ENCODE data around the gene SCAMP3.
"Not testable (repeated sequence)": the region's sequence is repeated elsewhere in the genome, so short reads cannot be mapped to it uniquely, and the experiment has no call there.

The SCAMP3 gene

DNA sequence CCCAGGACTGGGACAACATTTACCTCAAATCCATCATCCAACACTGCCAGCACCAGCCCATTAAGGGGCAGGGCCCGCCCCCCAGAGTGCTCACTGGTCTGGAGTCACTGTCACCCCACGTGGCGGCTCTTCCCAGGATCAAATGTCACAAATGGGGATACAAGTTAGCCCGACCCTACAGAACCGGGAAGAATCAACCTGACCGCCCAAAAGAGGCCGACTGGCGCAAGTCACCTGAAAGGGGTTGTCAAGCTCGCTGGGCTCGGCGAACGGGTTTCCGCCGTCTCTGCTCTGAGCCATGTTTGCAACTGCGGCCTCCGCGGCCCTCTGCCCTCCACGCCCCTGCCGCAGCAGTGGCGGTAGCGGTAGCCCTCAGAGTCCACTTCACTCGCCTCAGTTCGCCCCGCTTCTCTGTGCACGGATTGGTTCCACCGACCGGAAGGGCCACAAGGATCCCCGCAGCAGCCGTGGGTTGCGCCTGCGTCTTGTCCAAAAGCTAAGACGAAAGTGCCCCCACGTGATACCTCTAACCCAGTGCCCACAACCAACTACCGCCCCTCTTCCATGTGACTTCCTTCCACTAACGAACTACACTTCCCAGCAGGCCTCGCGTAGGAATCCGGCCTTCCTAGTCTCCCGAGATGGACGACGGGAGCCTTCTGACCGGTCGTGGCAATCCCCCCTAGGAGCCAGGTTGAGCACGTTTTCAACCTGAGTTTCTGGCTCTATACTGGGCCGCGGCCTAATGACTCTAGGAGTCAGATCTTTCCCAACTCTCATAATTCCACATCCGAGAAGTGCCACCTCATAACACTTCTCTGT, at the start of gene SCAMP3:
Gene SCAMP3, minus strand, starts transcription at position 509 of the 822 bp plus-strand sequence. Its CDS starts 209 bp downstream, at position 300.
- DNase-seq (ENCODE audit: low read depth), result peak; percentile 79

DNA sequence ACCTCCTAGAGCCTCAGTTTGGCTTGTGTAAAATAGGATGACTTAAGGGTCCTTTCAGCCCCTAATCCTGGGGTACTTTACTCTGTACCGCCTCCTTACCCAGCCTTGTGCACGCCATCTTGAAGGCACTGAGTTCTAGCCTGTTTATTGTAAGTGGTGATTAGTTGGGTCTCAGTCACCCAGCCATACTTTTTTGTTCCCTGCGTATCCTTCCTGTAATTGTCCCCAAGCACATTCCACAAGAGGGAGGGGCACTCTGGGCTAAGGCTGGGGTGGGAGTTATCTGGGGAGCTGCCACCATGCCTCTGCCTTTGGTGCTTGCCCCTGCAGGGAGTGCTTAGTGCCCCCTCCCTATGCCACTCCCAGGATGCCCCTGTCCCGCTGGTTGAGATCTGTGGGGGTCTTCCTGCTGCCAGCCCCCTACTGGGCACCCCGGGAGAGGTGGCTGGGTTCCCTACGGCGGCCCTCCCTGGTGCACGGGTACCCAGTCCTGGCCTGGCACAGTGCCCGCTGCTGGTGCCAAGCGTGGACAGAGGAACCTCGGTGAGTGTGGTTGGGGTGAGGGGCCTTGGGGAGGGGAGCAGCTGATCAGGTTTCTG, 47.4 kb upstream of the SCAMP3 start:
- no peak for DNase-seq (ENCODE audit: low read depth)

DNA sequence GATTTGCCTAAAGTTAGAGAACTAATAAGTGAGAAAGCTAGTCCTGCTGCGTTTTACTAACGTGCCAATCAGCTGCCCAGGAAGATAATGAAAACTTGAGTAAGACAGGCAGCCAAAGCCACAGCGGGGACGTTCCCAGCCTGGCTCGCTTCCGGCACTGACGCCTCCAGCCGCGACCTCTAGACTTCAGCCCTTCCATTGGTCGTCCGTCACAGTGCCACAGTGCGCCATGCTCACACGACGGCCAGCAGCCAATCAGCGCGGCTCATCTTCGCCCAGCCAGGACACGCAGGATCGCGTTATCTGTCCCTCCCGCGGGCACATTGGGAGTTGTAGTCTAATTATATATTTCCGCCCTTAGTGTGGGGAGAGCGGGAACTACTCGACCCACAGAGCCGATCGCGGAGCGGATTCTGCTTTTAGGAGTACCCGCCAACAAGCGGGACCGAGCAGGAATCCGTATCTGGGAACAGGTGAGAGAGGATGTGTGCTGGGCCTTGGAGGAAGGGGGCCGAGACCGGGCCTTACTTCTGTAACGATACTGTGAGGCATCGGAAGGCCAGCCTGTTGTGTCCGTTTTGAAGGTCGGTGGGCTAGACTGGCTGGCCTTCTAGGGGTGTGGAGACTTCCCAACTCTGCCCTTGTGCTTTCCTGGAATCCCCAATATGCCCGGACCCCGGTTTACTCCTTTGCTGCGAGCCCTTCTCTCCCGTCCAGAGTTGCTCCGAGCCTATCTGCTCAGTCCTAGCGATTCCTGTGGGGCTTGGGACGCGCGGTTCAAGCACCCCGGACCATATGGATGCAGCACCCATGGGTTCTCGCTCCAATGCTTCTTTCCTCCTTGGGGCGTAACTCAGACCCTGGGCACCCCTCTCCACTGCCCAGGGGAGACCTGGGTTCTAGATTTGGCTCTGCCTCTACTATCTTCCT, 46.6 kb upstream of the SCAMP3 start, which contains the start of gene FDPS:
Gene FDPS, plus strand, starts transcription at position 374 of the 930 bp plus-strand sequence. CDS start 924 bp downstream, outside the sequence.
- DNase-seq (ENCODE audit: low read depth), result peak; percentile 91

DNA sequence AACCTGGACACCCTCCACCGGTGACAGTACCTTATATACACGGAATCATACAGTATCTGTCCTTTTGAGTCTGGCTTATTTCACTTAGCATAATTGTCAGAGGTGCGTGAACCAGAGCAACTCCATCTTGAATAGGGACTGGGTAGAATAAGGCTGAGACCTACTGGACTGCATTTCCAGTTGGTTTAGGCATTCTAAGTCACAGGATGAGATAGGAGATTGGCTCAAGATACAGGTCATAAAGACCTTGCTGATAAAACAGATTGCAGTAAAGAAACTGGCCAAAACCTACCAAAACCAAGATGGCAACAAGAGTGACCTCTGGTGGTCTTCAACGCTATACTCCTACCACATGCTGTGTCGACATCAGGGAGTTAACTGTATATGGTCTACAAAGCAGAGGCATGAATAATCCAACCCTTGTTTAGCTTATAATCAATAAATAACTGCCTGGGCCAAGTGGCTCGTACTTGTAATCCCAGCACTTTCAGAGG, 45.1 kb upstream of the SCAMP3 start:
- DNase-seq (ENCODE audit: low read depth), result no peak

DNA sequence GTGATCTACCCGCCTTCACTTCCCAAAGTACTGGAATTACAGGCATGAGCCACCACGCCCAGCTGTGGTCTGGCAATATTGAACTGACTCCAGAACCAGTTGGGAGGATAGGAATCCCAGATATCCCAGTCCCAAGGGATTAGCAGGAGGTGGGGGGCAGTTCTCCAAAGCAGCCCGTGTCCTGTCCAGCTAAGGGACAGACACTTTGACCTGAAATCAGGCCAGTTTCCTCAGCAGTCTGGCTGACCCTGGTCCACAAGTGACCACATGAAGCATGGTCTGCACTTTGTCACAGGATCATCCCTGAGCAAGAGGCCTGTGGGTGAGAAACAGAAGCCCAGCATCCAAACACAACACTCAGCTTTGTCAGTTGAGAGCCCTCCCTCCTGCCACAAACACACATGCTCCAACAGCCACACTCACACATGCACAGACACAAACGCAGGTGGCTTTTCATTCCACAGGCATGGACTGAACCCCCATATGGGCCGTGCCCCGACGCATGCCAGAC, 43.8 kb upstream of the SCAMP3 start:
- DNase-seq (ENCODE audit: low read depth), result no peak

DNA sequence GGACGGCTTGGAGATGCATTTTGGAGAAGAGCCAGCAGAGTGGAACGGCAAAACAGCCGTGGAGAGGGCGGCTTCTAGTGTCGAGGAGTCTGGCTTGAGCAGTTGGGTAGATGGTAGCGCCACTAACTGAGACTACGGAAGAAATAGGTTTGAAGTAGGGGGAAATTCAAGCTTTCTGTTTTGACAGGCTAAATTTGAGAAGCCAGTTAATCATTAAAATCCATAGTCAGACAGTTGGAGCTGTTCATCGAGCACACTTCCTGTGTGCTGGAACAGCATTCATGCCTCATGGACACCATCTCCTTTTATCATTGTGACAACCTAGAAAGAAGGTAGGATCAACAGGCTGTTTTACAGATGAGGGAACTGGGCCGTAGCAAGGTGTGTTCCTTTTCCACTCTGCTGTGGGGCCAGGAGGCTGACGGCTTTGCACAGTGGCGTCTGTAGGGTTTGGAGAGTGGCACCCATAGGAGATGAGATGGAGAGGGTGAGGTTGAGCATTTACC, 42.5 kb upstream of the SCAMP3 start:
- DNase-seq (ENCODE audit: low read depth), result no peak

DNA sequence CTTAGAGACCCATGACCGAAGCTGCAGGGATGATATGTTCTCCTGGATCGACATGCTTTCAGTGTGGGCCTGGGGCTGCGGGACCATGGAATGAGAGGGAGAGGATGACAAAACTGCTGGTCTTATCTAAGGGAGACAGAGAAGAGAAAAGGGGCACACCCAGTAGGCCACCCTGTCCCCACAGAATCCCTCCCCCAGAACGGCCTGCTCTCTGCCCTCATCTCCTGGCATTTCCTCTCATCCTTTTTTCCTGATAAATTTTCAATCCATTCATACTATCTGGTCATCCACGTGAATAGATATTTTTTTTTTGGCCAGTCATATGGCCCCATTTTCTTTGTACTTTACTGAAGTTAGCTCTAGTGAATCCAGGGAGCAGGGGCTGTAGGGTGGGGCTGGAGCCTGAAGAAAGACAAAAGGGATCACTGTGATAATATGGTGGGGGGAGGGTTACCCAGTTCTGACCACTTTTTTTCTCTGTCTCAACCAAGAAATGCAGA, 39.2 kb upstream of the SCAMP3 start, which contains the start of gene PKLR:
Gene PKLR, minus strand, starts transcription at position 97 of the 500 bp plus-strand sequence. Its CDS starts 43 bp downstream, at position 54.
- no peak for DNase-seq (ENCODE audit: low read depth)

DNA sequence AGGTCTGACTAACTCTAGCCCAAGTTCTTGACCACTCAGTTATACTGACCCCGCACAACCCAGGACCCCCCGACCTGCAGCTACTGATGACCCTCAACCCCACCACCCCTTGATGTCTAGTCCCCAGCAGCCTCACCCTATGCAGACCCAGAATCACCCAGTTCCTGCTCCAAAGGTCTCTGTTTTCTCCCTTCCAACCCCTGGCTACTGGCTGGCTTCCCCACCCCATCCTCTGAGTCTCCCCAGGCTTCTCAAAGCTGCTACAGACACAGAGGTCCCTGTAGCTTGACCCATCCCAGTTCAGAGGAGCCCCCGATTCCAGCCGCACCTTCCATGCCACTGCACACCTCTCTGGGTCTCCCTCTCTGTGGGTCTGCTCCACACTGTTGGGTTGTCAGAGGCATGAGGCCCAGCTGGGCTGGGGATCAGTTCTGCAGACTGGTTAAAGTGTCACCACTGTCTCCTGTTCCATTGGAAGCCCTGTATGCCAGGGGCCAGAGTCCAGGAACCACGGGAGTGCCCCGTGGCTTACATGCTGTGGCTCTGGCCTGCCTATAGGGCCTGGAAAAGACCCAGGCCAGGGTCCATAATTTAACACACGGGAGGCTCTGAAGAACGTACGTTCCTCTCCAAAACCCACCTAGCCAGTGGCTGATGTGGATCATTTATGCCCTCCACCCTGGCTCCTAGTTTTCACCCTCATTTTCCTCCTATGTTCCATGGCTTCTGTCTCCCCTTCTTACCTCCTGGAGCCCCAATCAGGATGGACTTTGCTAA, 38.6 kb upstream of the SCAMP3 start:
- no peak for DNase-seq (ENCODE audit: low read depth)

DNA sequence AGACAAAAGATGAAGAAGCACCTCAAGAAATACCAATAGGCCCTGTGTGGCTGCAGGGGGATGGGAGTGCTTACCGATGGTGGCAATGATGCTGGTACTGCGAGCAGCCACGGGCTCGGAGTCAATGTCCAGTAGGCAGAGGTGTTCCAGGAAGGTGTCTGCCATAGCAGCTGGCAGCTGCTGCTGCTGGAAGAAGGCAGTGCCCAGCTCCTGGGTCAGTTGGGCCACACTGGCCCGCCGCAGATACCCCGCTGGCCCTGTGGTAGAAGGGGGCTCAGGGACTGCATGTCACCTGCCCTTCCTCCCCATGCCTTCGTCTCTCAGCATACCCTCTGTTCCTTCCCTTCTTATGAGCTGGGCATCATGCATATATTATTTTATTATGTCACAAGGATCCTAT, 37.9 kb upstream of the SCAMP3 start:
- no peak for DNase-seq (ENCODE audit: low read depth)

DNA sequence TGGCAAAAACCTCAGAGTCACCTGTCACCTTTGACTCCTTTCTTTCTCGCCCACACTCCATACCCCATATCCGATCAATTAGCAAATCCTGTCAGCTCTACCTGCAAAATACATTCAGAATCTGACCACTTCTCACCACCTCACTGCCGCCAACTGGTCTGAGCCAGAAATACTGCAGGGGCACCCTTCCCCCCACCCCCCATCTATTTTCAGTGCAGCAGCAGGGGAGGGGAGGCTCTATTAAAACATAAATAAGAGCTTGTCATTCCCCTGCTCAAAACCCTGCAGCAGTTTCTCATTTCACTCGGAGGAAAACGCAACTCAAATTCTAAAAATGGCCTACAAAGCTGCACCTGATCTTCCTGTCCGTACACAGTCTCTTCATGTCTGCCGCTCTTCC, 35.2 kb upstream of the SCAMP3 start:
- no peak for DNase-seq (ENCODE audit: low read depth)

DNA sequence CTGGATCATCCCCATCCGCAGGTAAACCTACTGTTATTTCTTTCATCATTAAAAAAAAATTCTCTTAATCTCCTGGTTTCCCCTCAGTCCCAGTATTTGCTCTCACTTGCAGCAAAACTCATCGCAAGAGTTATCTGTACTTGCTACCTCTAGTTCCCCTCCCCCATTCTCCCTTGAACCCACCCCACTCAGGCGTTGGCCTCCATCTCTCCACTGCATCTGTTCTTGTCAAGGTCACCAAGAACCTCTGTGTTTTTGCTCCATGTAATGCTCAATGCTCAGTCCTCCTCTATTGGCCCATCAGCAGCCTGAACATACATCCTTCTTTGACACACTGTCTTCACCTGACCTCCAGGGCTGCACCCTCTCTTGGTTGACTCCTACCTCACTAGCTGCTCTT, 34.5 kb upstream of the SCAMP3 start:
- DNase-seq (ENCODE audit: low read depth), result no peak

DNA sequence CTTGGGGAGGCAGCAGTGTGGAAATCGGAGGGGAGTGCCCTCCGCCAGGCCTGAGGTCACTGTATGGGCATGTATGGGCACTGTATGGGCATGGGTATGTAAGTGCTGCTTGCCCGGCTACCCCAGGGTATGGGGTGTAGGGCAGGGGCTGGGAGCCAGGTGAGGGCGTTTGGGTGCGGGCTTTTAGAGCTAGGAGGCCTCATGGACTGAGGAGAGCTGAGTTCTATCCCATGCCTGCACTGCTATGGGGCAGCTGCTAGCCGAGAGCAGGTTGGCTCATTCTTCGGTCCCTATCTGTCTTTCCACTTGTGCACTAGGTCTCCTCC, 33.7 kb upstream of the SCAMP3 start:
- no peak for DNase-seq (ENCODE audit: low read depth)

DNA sequence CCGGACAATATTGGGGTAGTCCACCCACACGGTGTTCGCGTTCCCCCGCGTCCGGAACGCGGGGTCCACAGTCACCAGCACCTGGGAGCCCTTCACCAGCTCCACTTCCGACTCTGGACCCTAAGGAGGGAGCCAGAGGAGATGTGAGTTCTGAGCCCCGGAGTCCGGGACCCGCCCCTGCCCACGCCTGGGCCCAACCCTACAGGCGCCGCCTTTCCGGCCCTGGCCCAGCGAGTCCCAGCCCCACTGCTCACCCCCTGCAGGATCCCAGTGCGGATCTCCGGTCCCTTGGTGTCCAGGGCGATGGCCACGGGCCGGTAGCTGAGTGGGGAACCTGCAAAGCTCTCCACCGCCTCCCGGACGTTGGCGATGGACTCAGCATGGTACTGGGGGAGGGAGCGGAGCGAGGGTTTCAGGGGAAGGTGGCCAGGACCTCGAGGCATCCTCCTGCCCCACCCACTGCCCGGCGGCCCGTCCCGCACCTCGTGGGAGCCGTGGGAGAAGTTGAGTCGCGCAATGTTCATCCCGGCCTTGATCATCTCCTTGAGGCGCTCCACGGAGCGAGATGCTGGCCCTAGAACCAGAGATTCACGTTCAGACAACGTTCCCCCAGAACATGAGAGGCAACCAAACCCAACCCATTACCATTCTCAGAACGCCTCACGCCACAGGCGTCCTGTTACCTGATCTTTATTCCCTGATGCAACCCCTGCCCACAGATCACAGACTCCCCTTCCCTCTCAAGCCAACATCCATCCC, 33.2 kb upstream of the SCAMP3 start:
- DNase-seq (ENCODE audit: low read depth), result no peak

DNA sequence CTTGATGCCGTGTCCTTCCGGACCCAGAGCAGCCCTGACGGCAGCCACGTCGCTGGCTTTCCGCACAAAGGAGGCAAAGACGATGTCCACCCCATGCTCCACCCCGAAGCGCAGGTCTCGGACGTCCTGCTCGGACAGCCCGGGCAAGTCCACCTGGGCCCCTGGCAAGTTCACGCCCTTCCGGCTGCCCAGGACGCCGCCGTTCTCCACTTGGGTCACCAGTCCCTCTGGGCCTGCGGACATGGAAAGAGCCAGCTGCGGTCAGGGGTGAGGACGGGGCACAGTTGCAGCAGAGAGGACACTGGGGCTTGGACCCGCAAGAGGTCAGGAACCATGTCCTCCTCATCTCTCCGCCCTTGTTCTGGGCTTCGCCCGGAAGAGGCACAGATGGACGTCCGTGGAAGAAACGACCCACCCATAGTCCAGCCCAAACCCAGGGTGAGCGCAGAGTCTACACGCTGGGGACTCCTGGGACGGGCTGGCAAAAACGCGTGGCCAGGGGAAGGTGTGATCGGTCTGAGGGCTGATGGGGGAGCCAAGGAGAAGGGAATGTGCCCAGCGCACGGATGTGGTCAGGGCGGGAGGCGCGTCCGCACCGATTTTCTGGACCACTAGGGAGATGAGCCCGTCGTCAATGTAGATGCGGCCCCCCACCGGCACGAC, 32.5 kb upstream of the SCAMP3 start:
- DNase-seq (ENCODE audit: low read depth), result no peak

DNA sequence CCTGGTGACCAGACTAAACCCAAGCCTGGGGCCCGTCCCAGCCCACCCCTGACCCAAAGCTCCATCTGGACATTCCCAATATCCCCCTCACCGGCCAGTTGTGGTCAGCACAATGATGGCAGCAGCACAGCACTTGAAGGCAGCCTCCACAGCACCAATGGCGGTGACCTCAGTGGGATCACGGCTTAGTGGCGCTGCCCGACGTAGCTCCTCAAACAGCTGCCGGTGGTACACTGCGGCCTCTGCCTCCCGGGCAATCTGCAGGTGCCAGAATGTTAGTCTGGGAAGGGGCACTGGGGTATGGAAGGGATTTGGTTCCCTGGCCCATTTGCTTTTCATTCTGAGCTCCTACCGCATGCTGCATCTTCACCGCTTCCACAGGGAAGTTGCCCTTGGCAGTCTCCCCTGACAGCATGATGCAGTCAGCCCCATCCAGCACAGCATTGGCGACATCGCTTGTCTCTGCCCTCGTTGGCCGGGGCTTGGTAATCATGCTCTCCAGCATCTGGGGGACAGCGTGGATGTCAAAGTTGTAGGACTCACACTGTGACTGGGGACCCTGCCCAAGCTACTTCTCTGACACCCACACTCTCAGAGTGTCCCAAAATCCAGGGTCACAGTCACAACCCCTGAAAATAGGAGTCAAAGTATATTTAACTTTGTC, 31.1 kb upstream of the SCAMP3 start:
- DNase-seq (ENCODE audit: low read depth), result no peak

DNA sequence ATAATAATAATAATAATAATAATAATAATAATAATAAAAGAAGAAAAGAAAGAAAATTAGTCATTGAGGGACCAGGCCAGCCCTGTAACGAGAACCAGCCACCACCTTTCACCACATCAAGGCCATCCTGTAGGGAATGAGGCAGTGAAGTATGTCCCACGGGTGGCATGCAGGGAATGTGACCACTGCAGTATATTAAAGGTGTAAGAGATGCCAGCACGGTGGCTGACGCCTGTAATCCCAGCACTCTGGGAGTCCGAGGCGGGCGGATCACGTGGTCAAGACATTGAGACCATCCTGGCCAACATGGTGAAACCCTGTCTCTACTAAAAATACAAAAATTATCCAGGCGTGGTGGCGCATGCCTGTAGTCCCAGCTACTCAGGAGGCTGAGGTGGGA, 28.8 kb upstream of the SCAMP3 start:
- not testable (repeated sequence) for DNase-seq (ENCODE audit: low read depth)

DNA sequence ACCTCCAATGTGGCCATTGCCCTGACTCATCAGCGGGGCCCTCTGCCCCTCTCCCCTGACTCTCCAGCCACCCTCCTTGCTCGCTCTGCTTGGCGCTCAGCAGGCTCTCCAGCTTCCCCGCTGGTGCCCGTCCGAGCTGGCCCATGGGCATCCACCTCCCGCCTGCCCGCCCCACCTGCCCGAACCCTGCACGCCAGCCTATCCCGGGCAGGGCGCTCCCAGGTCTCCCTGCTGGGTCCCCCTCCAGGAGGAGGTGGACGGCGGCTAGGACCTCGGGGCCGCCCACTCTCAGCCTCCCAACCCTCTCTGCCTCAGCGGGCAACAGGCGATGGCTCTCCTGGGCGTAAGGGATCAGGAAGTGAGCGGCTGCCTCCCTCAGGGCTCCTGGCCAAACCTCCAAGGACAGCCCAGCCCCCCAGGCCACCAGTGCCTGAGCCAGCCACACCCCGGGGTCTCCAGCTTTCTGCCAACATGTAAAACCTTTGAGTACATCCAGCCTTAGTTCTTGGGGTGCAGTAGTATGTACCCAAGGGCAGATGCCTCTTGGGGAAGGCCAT, 25.9 kb upstream of the SCAMP3 start:
- no peak for DNase-seq (ENCODE audit: low read depth)

DNA sequence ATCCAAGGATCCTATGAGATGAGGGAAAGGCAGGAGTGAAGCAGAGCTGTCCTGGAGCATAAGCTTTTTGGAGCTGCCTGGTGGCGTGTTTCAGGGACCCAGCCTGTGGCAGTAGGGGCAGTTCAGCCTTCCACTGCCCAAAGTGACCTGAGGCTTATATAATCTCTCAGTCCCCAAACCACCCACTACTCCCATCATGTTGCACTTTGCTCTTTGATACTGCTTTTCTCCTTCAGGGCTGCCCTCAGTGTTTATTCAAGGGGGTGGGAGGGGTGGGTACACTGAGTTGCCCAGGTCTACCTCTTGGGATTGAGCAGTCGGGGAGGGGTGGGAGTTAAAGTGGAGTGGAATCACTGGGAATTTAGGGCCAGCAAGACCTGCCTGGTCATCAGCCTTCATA, 24.4 kb upstream of the SCAMP3 start:
- no peak for DNase-seq (ENCODE audit: low read depth)

DNA sequence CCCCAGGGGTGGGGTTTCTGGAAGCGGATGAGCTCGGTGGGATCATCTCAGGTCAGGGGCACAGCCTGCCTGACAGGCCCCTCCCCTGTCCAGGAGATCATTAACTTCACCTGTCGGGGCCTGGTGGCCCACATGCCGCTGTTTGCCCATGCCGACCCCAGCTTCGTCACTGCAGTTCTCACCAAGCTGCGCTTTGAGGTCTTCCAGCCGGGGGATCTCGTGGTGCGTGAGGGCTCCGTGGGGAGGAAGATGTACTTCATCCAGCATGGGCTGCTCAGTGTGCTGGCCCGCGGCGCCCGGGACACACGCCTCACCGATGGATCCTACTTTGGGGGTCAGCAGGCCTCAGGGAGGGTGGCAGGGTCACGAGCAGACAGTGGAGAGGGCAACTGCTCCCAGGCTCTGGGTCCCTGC, 23.5 kb upstream of the SCAMP3 start:
- DNase-seq (ENCODE audit: low read depth), result no peak

All from stimulated activated CD8-positive, alpha-beta memory T cell treated with anti-CD3 and anti-CD28 coated beads, Interleukin-7, amount 100 ng/mL, for 24 hours (primary cell).